A673 (cell line): ENCODE data around the gene TJP1.

ENCODE experiments used
- CTCF ChIP-seq: fragments of 300-800, 200-600 bp; sonication (generic); conservative IDR thresholded peaks from 2 replicates; pipeline ENCODE4 v1.5.1; 2017; ENCODE audit warnings: low read depth, mild to moderate bottlenecking, antibody characterized with exemption, low read length, moderate library complexity, mixed read lengths
- EZH2 ChIP-seq: fragments of 200-600 bp; sonication (generic); IDR thresholded peaks from 2 replicates; pipeline ENCODE4 v1.6.1; 2017; ENCODE audit warnings: borderline replicate concordance, low read depth, mild to moderate bottlenecking, mixed read lengths, antibody characterized with exemption, low read length; ENCODE audit not compliant: poor library complexity, severe bottlenecking

GRCh38 chr15:29785136-29785535 is 37.1 kb downstream of the TJP1 start:
- TF ChIP-seq EZH2 (no peak), CTCF (no peak)
